ENCODE measurements around the gene PSAT1.

Gene PSAT1

DNA sequence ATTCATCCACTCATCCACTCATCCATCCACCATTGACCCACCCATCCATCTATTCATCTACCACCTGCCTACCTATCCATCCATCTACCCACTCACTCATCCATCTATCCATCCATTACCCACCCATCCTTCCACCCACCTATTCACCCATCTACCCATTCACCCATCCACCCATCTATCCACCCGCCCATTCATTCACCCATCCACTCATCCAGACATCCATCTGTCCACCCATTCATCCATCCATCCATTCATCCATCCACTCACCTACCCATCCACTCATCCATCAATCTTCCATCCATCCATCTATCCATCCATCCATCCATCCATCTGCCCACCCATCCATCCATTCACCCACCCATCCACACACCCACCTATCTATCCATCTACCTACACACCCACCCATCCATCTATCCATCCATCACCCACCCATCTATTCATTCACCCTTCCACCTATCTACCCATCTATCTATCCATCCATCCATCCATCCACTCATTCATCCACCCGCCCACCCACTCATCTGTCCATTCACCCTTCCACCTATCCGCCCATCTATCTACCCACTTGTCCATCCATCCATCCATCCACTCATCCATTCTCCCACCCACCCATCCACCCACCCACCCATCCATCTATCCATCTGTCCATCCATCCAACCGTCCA, 23.2 kb downstream of the PSAT1 start:
- DNase-seq, result no peak

DNA sequence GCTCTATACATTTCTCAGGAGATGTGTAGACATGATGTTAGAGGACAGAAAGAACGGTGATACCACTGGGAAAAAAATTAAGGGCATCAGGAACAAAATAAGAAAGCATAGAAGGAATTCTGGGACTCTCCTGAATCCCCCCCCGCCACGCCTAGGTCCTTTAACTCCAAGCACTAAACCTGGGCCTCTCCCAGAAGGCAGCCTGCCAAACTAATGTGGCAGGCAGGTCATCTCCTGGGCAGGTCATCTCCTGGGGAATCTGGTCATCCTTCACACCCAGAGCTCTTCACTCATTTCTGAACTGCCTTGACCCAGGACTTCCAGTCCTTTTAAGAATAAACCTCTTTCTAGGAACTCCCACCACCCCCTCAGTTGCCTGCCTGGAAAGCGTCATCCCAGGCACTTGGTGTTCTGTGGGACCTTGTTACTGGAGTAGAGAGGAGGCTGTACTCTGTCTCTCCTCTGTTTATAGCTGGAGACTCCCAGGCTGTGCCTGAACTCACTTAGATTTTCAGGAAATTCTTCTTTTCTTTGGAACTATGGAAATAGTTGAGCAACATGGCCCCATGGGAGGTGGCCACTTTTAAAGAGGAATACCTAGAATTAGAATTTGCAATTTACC, 24.1 kb downstream of the PSAT1 start:
- DNase-seq, result no peak

DNA sequence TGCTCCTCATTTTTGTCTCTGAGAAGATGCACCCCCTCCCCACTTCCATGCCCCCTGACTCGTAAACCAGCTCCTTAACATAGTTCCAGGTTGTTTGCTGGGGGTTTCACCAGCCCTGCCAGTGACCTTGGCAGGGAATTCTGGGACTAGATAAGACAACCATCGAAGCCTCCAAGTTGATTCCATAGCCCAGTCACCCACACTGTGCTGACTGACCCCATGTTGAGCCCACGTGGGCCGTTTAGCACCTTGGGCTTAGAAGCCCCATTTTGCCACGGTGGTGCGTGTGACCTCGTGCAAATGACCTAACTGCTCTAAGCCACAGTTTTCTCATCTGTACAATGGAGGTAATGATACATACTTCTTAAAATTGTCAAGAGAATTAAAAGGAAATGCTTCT, 24.6 kb downstream of the PSAT1 start:
- DNase-seq, result no peak

DNA sequence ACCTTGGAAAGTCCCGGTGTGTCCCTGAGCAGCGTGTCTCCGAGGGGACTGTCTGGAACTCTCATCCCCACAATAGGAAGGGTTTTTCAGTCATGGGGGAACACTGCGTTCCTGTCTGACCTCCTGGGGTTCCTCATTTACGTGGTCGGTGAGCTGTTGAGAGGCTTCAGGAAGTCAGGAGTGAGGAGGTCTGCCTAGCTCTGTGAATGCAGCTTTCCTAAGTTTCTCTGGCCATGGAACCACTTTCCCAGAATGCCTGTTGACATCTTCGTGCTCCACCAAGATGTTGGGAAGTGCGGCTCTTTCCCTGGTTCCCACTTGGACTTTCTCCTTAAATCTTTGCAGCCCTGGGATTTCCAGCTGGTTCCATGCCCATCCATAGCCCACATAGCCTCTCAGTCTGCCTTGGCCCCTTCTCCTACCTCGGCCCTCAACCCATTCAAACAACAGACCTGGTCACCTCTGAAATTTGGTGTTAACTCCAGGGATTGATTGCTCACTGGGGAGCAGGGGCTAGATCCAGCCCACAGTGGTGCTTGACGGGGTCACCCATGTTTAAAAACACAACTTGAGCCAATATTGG, 27.2 kb downstream of the PSAT1 start:
- DNase-seq, result no peak

DNA sequence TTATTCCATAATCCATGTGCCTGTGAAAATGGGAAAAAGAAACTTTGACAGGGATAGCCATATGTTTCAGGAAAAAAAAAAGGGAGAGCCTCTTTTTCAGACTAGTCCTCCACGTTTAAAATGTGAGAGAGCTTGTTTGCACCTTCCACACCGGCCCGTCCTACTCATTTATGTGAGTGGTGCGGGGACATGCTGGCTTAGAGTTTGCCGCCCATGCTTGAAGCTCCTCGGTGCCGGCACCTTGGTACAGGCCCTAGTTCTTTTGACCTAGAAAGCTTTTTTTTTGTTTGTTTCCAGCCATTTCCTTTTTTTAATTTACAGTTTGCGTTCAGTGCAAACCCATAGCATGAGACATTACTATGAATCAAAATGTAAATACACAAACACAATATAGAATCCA, 27.8 kb downstream of the PSAT1 start:
- DNase-seq, result no peak

DNA sequence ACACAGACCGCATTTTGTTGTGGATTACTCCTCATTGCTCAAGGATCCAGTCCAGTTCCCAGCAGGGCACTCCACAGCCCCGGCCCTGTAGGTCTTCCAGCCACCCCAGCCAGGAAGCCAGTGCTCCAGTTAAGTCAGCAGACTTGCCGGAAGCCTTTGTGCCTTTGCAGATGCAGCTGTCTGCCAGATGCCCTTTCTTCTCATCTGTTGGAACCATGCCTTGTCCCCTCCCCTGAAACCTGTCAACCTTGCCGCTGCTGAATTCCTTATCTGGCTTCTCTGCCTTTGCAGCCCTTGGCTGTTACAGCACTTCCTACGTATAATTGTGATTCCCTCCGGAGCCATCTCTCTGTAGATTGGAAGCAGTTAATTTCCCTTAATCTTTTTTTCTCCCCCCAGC, 28.4 kb downstream of the PSAT1 start:
- DNase-seq, result no peak

DNA sequence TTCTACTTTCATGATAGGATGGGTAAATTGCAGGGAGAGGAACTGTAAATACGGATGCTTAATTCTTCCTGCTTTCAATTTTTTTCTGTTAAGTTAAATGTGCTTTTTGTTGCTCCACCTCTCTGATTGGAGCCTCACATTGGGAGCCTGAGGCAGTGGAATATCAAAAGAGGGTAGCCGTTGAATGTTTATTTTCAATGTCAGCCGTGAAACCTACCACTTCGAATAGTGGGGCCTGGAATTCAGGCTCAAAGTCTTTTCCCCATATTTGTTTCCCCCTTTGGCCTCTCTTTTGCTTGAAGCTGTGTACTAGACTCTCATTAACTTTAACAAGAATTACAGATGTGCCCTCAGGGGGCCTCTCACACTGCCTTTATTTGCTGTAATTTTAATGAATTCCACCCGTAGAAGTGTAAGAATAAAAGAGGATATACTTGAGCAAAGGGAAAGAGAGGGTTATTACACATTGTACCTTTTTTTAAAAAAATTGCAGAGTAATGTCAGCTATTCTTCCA, 29.0 kb downstream of the PSAT1 start:
- no peak for DNase-seq

DNA sequence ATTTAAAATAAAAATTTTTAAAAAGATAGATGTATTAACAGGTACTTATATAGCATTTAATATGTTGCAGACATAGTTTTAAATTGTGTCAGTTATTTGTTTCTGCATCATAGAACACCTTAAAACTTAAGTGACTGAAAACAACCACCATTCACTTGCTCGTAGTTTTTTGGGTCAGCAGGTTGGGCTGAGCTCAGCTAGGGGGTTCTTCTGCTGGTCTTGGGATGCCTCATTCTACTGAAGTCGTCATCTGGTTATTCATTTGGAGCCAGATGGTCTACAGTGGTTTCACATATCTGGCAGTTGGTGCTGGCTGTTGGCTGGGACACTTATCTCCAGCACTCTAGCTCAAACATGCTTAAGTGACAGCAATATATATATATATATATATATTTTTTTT, 29.6 kb downstream of the PSAT1 start:
- no peak for DNase-seq

DNA sequence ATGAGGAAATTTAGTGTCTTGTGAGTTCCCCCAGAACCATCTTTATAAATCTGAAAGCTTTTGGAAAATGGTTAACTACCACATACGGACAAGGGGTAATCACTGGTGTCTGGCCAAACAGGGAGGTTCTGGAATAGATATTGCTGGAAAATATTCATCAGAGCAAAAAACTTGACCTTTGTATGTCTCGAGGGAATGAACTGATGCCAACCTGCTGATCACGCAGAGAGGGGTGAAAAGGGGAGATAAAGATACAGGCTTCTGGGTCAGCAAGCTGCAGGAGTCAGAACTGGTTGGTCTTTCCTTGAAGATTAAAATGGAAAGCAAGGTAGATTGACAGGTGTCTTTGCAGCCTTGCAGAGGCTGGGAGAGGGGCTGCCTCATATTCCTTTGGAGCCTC, 35.5 kb downstream of the PSAT1 start:
- no peak for DNase-seq

DNA sequence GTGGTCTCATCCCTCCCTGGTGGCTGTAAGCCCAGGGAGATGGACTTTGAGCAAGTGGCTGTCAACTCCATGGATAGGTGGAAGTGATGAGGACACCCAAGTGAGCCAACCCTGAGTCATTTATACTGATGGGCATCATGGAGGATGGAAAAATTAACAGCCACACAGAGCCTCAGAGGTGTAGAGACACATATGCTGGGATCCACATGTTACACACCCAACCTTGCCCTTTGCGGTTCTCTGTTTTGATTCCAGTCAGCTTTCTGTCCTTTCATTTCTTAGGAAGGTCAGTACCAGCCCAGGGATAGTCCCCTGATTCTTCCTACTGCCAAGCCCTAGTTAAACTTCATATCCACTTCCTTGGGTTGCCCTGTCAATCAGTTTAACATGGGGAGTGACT, 51.9 kb downstream of the PSAT1 start:
- DNase-seq, result no peak

DNA sequence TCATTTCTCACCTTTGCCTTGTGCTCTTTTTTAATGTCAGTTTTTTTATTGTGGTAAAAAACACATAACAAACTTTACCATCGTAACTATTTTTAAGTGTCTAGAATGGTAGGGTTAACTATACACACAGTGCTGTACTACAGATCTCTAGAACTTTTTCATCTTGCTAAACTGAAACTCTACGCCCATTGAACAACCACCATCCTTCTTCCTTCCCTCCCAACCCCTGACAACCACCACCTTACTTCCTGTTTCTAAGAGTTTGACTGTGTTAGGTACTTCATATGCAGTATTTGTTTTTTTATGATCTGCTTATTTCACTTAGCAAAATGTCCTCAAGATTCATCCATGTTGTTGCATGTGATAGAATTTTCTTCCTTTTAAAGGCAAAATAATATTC, 54.9 kb downstream of the PSAT1 start:
- DNase-seq, result no peak

DNA sequence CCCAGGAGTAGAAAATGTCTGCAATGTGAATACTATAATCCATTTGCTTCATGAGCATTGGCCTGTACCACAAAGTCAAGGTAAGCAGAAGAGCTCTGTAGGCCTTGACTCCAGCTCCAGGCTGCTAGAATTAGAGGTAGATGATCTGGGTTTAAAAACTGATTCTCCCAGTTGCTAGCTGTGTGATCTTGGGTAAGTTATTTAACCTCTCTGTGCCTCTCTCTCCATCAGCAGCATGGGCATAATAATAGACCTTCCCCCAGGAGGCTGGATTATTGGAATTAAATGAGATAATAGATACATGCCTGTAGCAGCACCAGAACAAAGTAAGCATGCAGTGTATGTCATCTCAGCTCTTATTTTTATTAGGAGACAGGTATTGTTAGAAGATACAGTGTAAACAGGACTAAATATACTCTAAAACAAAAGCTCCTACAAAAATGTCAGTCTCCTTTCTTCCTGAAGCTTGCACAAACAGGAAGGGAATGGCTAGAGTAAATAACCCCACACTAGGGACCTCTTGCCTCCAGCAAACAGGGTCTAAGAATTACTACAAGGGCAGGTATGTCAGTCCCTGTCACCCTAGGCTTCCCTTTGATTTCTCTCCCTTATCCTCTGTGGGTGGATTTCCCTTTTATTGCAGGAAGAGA, 57.5 kb downstream of the PSAT1 start:
- DNase-seq, result no peak

DNA sequence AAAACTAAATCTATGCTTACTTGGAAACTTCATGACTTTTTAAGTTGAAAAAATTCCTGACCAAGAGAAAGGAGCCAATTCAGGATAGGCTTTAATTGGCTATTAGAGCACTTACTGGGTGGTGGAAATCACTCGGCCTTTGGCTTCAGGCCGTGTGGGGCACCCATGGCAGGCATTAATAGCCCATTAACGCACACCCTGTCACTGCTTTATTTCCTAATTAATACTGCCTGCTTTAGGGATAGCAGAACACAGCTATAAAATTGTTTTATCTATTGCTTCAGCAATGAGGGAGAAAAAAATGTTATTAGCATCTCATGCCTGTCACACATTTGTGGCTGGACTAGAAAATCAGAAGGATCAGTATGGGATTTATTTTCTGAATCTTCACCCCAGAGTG, 58.1 kb downstream of the PSAT1 start:
- no peak for DNase-seq

DNA sequence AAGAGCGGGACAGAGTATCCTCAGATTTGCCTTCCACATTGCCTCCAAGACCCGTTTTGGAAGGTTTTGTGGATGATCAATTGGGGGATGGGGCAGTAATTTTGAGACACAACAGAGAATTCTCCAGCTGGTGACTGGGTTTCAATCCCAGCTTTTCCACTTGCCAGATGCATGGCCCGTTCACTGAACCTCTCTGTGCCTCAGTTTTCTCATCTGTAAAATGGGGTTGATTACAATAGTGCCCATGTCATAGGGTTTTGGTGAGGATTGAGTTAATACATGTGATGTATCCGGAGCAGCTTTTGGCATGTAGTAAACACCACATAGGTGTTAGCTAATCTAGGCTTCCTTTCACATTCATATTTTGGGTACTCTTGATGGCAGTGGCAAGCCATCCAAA, 59.7 kb downstream of the PSAT1 start:
- DNase-seq, result no peak

DNA sequence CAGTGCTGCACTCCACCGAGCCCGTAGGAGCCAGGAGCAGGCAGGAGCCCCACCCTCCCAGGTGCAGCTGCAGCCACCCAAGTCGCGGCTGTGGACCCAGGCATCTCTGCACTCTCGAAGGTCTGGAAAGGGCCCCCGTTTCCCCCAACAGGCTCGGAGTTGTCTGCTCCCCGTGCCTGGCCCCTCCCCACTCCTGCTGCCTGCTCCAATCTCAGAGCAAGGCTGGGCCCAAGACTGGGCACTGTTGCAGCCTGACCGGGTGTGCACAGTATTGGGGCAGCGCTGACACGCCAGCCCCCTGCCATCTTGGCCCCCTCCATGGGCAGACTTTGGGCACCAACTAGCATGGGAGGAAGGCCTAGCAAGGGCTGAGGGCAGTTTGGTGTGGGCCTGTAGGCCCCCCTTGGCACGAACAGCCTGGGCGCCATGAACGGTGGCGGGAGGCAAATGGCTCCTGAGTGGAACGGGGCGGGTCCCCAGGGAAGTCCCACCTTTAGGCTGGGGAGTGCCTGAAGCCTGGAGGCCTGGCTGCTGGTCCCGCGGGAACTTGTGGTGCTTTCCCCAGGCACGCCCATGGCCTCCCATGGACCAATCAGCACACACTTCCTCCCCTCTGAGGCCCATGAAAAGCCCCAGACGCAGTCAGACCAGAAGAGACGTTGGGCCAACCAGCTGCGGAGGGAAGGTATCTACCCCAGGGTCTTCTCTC, 60.4 kb downstream of the PSAT1 start:
- no peak for DNase-seq

DNA sequence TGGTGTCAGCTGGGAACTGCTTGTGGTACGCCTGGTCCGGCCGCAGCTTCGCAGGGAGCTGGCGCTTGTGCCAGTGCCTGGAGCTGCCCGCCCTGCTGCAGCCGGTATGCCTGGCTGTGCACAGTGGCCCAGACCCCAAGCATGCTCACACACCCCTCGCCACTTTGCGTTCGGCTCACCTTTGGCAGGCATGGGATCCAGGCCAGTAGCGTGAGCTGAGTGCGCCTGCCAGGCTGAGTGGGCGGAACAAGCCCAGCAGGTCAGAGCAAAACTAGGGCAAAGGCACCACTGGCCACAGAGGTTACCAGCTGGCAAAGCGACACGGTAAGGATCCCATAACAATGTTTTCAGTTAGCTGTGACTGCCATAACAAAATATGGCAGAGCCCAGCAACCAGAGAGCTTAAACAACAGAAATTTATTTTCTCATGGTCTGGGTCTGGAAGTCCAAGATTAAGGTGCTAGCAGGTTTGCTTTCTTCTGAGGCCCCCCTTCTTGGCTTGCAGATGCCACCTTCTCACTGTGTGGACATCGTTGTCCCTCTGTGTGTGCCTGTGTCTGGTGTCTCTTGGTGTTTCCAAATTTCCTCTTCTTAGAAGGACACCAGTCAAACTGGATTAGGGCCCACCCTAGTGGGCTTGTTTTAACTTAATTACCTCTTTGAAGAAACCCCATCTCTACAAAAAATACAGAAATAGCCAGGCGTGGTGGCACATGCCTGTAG, 61.6 kb downstream of the PSAT1 start:
- no peak for DNase-seq

DNA sequence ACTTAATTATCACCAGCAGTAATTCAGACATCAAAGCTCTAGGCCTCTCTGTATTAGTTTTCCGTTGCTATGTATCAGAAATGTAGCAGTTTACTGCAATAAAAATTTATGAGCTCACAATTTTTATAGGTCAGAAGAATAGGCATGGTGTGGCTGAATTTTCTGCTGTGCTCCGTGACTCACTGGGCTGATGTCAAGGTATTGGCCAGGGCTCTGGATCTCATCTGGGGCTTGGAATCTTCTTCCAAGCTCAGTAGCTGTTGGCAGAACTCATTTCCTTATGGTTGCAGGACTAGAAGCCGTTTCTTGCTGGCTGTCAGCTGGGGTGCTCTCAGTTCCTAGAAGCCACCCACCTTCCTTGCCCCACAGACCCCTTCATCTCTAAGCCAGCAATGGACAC, 66.3 kb downstream of the PSAT1 start:
- no peak for DNase-seq

DNA sequence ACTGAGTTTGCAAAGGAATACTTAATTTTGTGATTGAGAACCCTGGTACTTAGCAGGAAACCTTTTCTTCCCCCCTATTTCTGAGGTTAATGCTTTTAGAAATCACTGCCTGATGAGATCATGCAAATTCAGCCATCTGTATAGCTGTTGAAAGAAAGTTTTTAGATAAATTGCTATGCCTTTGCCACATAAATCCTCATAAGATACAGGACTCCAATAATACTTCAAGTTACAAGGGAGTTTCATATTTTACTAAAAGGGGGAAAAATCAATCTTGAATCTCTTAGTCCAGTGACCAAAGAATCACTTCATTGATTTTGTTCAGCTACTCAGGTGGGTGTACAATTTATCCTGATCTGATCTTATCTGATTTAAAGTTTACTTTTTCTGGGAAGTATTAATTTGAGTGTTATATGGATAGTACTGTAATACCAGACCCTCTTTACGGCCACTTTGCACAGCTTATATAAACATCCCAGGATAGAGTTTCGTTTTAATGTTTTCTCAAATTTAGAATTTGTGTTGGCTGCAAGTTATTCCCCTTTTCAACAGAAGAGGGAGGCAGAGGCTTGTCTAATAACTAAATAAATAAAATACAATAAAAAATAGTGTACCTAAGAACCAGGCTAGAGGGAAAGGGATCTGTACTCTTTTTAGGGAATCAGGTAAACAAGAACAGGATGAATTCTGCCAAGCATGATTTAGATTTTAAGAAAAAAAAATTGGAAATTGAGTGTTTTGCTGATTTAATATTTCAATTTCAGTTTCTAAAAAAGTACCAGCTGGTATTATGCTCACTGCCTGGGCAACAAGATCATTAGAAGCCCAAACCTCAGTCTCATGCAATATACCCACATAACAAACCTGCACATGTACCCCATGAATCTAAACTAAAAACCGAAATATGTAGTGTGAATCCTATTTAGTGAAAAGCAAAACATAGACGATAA, 69.1 kb downstream of the PSAT1 start:
- peak; percentile 2 for DNase-seq

DNA sequence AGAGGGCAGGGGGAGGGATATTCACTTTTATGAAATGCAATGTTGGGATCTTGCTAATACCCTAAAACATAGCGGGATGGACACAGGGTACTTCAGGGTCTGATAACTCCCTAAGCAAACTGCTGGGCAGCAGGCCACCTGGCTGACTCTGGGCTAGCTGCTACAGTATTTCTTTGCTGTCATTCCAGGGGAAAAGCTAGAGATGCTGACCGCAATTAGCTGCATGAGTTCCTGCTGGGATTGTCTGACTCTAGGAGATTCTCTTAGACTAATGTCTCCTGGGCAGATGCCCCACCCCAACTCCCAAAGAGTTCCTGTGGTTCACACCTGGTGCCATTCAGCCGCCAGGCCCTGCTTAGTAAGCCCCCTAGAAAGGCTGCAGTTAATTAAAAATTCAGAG, 69.9 kb downstream of the PSAT1 start:
- DNase-seq, result no peak

DNA sequence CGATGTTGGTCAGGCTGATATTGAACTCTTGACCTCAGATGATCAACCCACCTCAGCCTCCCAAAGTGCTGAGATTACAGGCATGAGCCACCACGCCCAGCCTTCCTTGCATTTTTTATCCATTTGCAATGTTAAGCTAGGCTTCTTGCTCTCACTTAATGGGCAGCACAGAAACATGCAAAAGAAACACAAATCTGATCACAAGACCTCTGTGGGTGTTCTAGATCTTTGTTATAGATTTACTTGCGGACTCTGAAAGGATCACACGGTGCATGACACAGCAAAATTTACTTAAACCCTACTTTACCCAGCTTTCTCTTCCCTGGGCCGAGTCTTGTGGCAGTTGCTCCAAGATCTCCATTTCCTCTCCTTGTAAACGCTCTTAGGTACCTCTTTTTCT, 71.3 kb downstream of the PSAT1 start:
- no peak for DNase-seq

DNA sequence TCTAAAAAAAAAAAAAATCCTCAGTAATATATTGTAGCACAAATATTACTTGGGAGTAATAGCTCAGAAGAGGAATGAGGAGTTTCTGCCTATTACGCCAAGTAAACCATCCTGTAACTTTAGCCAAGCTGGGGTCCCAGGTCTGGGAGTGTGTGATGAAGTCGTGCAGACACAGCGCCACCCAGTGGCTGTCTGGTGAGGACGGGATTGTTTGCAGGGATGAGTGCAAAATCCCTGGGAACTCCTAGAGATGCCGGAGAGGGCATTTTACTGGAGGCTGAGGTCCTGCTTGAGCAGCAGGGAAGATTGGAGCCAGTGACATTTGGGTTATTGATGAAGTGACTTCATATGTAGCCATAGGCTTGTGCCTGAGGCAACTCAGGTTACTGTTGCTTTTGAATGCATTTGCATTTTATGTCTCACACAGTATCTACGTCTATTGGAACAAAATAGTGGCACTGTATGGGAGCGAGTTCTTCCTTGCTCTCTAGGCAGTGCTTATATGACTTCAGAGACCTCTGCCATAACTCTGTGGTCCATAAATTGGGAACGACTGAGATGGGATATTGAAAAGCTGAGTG, 72.8 kb downstream of the PSAT1 start:
- DNase-seq, result peak; percentile 37
